HG02938 (cell line): ENCODE results near the gene PIR.

Experiments
- ATAC-seq: cut with Tn5 transposase; IDR thresholded peaks from one replicate; pipeline ENCODE4 v1.9.1; 2021; ENCODE audit warnings: mild to moderate bottlenecking, moderate library complexity; ENCODE audit not compliant: unreplicated experiment

The PIR gene

GRCh38 chrX:15418707-15419181 is 74.4 kb downstream of the PIR start:
- ATAC-seq, result no peak

DNA sequence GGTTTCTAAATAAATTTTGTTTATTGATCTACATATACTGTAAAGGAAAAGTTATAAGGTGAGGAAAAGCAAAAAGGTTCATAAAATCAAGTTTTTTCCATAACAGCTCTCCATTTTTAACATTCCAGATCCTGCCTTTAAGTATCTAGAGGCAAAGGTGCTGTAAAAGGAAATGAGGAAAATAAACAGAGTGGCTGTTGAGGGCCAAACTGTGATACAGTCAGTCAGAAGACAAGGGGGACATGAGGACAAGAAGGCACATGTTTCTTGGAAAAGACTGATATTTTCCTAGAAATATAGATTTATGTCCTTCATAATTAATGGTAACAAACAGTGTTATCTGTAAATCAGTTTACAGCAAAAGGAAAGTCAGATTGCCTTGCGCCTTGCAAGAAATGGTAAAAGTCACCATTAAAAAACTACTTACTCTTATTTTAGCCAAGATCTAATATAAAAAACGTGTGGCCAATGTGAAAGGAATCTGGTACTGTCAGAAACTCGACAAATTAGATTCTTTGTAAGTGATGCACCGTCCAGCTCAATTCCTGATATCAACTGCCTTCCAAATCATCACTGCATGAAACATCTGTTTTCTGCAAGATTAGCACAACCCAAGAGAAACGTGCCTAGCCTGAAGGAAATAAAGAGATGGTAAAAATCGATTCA is 75.0 kb downstream of the PIR start:
- ATAC-seq, result no peak

GRCh38 chrX:15416133-15416993 is 76.8 kb downstream of the PIR start:
- ATAC-seq, result no peak

- ATAC-seq, result no peak
These were observed 80.0 kb downstream of the PIR start for GRCh38 chrX:15413101-15413500.

GRCh38 chrX:15410947-15411346 is 82.2 kb downstream of the PIR start:
- no peak for ATAC-seq

GRCh38 chrX:15410430-15410829 is 82.7 kb downstream of the PIR start:
- no peak for ATAC-seq

DNA sequence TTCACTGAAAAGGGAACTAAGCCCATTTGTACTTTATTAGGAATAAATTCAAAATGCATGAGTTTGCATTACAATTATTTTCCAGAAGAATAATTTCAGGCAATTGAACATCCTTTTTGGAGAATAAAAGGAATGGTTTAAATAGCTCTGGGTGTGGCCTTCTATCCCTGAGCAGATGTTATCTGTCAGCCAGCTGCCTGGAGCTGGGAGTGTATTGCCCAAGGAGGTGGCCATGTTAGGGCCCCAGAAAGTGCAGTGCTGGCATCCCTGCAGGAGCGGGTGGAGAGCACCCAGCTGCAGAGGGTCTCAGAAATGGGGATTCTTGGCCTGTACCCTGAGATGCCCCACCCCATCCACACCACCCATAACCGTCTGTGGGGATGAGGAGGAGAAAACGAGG is 87.3 kb downstream of the PIR start:
- no peak for ATAC-seq

GRCh38 chrX:15404401-15405096 is 88.6 kb downstream of the PIR start:
- ATAC-seq, result no peak

- ATAC-seq, result no peak
These were observed 91.8 kb downstream of the PIR start for GRCh38 chrX:15401378-15401777.

DNA sequence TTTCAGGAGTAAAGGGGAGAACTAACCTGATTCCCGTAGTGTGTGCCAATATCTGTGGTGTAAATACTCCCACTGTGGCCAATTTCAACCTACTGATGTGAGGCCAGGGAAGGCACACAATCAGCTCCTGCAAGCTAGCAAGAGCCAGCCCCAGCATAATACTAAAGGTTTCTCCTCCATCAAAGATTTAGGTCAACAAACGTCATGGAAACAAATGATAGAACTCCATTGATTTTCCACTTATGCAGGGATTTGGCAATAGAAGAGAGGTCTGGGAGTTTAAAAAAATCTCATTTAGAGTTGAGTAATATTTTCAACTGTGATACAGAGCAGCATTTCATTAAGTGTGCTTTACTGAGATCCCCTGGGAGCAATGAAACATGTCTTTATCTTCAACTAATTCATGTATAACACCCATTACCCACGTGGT is 93.2 kb downstream of the PIR start:
- ATAC-seq, result no peak

DNA sequence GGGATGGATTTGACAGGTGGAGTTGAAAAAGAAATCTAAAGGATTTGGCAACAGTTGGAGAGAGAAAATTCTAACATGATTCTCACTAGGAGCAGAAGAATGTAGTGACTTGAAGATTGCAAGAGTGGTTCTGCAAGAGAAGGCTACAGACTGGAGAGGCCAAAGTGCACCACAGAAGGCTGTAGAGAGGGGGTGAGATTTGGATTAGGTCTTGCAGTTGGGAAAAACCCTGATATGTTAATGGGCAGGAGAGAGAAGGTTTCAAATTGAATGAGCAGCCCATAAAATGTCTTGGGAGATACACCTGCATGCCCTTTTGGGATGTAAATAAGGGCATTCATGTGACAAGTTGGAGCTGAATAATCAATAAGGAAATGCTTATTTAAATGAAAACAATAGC is 94.3 kb downstream of the PIR start:
- ATAC-seq, result no peak

- no peak for ATAC-seq
These were observed 97.3 kb downstream of the PIR start for GRCh38 chrX:15395789-15396188.

GRCh38 chrX:15391850-15392249 is 101.3 kb downstream of the PIR start:
- ATAC-seq, result no peak

- ATAC-seq, result no peak
These were observed 108.8 kb downstream of the PIR start, which contains the start of gene VEGFD for GRCh38 chrX:15384304-15384703. VEGFD (minus strand) TSS chrX:15384413; CDS start chrX:15383946, 467 bp downstream.

GRCh38 chrX:15382813-15383212 is 110.3 kb downstream of the PIR start:
- no peak for ATAC-seq

GRCh38 chrX:15376956-15377355 is 116.2 kb downstream of the PIR start:
- ATAC-seq, result no peak

DNA sequence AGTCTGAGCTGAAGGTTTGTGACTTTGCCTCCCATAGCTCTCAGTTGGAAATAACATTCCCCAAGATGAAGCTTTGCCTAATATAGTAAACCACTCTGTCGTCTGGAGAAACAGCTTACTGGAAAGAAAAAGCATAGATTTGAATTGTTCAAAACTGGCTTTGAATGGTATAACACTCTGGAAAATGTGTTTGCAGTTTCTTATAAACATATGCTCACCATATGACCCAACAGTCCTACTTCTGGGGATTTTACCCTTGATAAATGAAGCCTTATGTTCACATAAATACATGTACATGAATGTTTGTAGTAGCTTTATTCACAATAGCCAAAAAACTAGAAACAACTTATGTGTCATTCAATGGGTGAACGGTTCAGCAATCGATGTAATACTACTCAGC is 119.2 kb downstream of the PIR start:
- ATAC-seq, result no peak

DNA sequence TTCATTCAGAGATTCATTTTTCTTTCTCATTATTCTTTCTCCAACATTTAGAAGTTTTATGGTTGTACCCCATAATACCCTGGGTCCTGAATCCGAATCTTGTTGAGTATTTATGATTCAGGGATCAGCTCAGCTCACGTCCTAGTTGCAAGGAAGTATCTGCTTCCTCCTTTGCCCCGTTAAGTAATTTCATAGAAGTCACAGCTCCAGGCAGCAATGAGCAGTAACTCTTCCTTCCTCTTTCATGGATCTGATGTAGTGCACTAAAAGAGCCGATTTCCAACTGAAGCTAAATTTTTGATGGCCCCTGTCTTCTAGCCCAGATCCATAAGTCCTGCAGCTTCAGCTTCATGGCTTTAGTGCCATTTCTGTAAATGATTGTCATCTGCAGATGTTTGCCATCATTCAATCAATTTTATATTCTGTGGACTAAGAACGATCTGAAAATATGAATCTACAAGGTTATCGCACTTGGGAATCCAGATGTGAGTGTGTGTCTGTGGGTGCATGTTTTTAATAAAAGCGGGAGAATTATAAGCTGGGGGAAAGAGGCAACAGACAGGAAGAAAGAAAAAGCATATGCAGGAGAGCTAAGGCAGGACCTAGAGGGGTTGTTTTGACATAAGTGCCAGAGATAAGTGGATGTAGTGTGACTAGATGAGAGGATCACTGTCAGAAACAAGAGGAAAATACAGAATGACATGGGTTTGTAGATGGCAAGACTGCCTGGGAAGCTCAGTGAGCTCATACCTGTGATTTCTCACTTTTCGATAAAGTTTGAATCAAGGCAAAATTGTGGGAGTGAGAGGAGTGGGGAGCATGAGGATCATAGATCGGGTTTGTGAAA is 126.4 kb downstream of the PIR start:
- ATAC-seq, result no peak

- no peak for ATAC-seq
These were observed 133.4 kb downstream of the PIR start for GRCh38 chrX:15359701-15360100.

DNA sequence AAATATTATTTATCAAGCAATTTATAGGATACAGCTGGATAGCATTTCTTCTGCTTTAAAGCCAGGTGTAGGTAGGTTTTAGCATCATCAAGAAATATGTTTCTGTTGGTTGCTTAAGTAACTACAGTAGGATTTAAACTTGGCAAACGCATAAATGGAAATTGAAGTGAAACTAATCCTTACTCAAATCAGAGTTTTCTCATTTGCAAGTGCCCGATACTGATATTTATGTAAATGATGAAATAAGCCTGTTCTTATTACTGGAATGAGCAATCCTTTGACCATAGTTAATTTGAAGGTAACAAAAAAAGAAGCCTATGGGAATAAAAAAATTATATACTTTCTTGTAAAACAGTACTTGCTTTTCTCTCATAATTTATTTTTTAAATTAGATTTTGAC is 134.6 kb downstream of the PIR start:
- no peak for ATAC-seq

GRCh38 chrX:15356444-15356843 is 136.7 kb downstream of the PIR start:
- no peak for ATAC-seq
